ENCODE measurements around the gene EPC2.
"Not testable (repeated sequence)": the region's sequence is repeated elsewhere in the genome, so short reads cannot be mapped to it uniquely, and the experiment has no call there.

The EPC2 gene

GRCh38 chr2:148730085-148730484, 85.5 kb downstream of the EPC2 start:
- no peak for DNase-seq (ENCODE audit: low spot score)

- DNase-seq (ENCODE audit: low spot score): no peak
Observed at GRCh38 chr2:148737742-148738141, 93.2 kb downstream of the EPC2 start.

GRCh38 chr2:148739454-148740105, 95.0 kb downstream of the EPC2 start:
- DNase-seq (ENCODE audit: low spot score): no peak

GRCh38 chr2:148742373-148742772, 97.8 kb downstream of the EPC2 start:
- no peak for DNase-seq (ENCODE audit: low spot score)

- no peak for DNase-seq (ENCODE audit: low spot score)
Observed at GRCh38 chr2:148745151-148745851, 100.8 kb downstream of the EPC2 start.

- DNase-seq (ENCODE audit: low spot score): peak; percentile 20
Observed at GRCh38 chr2:148746973-148747372, 102.4 kb downstream of the EPC2 start.

GRCh38 chr2:148751907-148752306, 107.4 kb downstream of the EPC2 start:
- DNase-seq (ENCODE audit: low spot score): no peak

GRCh38 chr2:148752977-148753376, 108.4 kb downstream of the EPC2 start:
- no peak for DNase-seq (ENCODE audit: low spot score)

GRCh38 chr2:148754864-148755263, 110.3 kb downstream of the EPC2 start:
- no peak for DNase-seq (ENCODE audit: low spot score)

- no peak for DNase-seq (ENCODE audit: low spot score)
Observed at GRCh38 chr2:148756292-148756975, 111.9 kb downstream of the EPC2 start.

GRCh38 chr2:148764815-148765214, 120.3 kb downstream of the EPC2 start:
- DNase-seq (ENCODE audit: low spot score): no peak

GRCh38 chr2:148770047-148770446, 125.5 kb downstream of the EPC2 start:
- DNase-seq (ENCODE audit: low spot score): no peak

- DNase-seq (ENCODE audit: low spot score): no peak
Observed at GRCh38 chr2:148781544-148781943, 137.0 kb downstream of the EPC2 start.

- DNase-seq (ENCODE audit: low spot score): no peak
Observed at GRCh38 chr2:148789059-148789458, 144.5 kb downstream of the EPC2 start.

GRCh38 chr2:148790172-148790571, 145.6 kb downstream of the EPC2 start:
- not testable (repeated sequence) for DNase-seq (ENCODE audit: low spot score)

- DNase-seq (ENCODE audit: low spot score): no peak
Observed at GRCh38 chr2:148794558-148794957, 150.0 kb downstream of the EPC2 start.

- no peak for DNase-seq (ENCODE audit: low spot score)
Observed at GRCh38 chr2:148796735-148797512, 152.4 kb downstream of the EPC2 start.

- peak; percentile 36 for DNase-seq (ENCODE audit: low spot score)
Observed at GRCh38 chr2:148802448-148803220, 158.1 kb downstream of the EPC2 start.

GRCh38 chr2:148810081-148810480, 165.5 kb downstream of the EPC2 start:
- DNase-seq (ENCODE audit: low spot score): no peak

GRCh38 chr2:148812306-148812705, 167.8 kb downstream of the EPC2 start:
- DNase-seq (ENCODE audit: low spot score): no peak

GRCh38 chr2:148813603-148814065, 169.1 kb downstream of the EPC2 start:
- peak; percentile 24 for DNase-seq (ENCODE audit: low spot score)
